IgD-negative memory B cell (primary cell): ENCODE results near the gene C16orf95. TPM values are rescaled to one million over a fixed set of nuclear protein-coding genes. Genes with fewer than 3 reads are reported as not detected.

Source experiments
- H3K27ac Mint-ChIP-seq, 3 donors: one replicate each; pipeline ENCODE4 v1.8.0; 2020 to 2022; ENCODE audit warnings: mild to moderate bottlenecking in 3 of 3, mixed read lengths in 3 of 3, moderate library complexity in 1 of 3
- H3K27me3 Mint-ChIP-seq: one replicate; pipeline ENCODE4 v1.8.0; 2021; ENCODE audit warnings: mixed read lengths
- H3K36me3 Mint-ChIP-seq: one replicate; pipeline ENCODE4 v1.8.0; 2020; ENCODE audit warnings: mild to moderate bottlenecking, mixed read lengths
- H3K4me1 Mint-ChIP-seq, 3 donors: one replicate each; pipeline ENCODE4 v1.8.0; 2020 to 2022; ENCODE audit warnings: mixed read lengths in 3 of 3, mild to moderate bottlenecking in 1 of 3
- H3K4me3 Mint-ChIP-seq, 4 donors: one replicate each; pipeline ENCODE4 v1.8.0; 2020 to 2022; ENCODE audit warnings: mild to moderate bottlenecking in 4 of 4, mixed read lengths in 4 of 4, moderate library complexity in 3 of 4
- H3K9me3 Mint-ChIP-seq, 3 donors: one replicate each; pipeline ENCODE4 v1.8.0; 2020 to 2021; ENCODE audit warnings: mixed read lengths in 3 of 3, mild to moderate bottlenecking in 1 of 3
- polyA plus RNA-seq: library from polyadenylated mRNA; unstranded; fragments of 300-500 nt; fragmentation: Illumina TruSeq; gene quantifications from one replicate; pipeline ENCODE4 v1.2.3, GENCODE V29; 2021

The C16orf95 gene
- polyA plus RNA-seq, 1 donor from 2014 or later = 1.0 TPM

DNA sequence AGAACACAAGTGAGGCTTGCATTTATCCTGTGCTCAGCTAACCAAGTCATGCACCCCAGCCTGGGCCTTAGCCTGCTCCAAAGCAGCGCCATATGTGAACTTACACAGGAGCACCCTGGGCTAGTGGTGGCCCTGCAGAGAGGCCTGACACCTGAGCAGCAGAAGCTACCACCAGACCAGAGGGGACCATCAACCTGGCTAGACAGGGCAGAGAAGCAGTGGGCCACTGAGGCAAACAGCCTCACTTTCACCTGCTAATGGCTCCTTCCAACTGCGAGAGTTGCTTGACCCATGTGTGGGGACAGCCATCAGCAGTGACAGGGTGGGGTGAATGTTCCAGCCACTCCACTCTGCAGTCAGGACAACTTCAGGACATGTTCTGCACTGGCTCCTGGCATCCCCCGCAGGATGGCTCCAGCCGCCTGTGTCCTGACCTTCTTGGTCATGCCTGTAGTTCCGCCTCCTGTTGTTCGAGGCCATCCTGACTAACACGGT is 2.9 kb upstream of the C16orf95 start:
- no peaks in the 10 kb centered on the region for H3K9me3 Mint-ChIP-seq
- H3K4me3 Mint-ChIP-seq = peak overlapping the region in 1 of 4 donors; percentile 52
- no peaks in the 10 kb centered on the region for H3K27me3 Mint-ChIP-seq
- H3K4me1 Mint-ChIP-seq = peaks cover 7 to 11% (median 8%) of the 10 kb centered on the region in 3 donors
- no peaks in the 10 kb centered on the region for H3K36me3 Mint-ChIP-seq
- H3K27ac Mint-ChIP-seq = no peak overlapping the region

- Mint-ChIP-seq H3K27ac (peak overlapping the region in 1 of 3 donors; percentile 97), H3K9me3 (no peaks in the 10 kb centered on the region), H3K27me3 (no peaks in the 10 kb centered on the region), H3K36me3 (no peaks in the 10 kb centered on the region), H3K4me3 (peak overlapping the region in 2 of 4 donors; percentile 96 to 99), H3K4me1 (peaks cover 5 to 8% (median 6%) of the 10 kb centered on the region in 3 donors)
Measured at GRCh38 chr16:87319011-87319410, 1.8 kb upstream of the C16orf95 start.

DNA sequence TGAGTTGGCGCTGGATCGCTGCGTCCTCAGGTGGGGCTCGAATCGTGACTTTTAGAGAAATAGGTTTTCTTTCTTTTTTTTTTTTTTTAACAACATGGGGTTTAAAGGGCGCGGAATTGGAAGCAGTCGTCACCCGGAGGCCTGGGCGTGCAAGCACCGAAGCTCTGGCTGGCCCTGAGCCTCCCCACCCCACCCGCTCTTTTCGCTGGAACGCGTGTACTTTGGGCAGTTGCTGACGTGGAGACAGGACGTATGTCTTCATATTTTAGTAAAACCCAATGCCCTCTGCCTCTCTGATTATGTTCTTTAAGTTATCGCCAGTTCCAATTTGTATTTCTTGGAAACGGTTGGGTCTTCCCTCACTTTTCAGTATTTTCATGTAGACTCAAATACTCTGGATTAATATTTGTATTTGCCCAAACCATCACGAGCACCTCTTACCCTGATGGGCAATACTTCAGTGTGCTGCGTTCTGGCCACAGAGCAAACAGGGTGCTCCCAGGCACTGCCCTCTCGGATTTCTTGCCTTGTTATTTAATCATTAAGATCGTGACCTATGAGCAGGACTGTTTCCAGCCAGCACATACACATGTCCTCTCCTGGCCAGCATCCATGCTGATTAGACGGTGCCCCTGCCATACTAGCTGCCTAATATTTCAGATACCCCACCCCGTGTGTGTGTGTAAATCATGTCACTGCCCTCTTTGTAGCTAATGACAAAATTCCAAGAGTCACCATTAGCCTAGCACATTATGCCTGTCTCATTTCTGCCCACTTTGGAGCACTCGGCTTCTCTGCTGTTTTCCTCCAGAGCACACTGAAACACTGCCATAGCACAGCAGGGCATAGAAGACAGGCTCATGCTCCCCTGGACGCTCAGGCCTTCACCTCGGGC is 805 bp upstream of the C16orf95 start:
- Mint-ChIP-seq H3K27ac (peak overlapping the region; percentile 97 to 98 (median 98)), H3K27me3 (no peaks in the 10 kb centered on the region), H3K36me3 (no peaks in the 10 kb centered on the region), H3K4me3 (peak overlapping the region; percentile 95 to 99 (median 97)), H3K9me3 (no peaks in the 10 kb centered on the region), H3K4me1 (peaks cover 5 to 8% (median 6%) of the 10 kb centered on the region in 3 donors)

DNA sequence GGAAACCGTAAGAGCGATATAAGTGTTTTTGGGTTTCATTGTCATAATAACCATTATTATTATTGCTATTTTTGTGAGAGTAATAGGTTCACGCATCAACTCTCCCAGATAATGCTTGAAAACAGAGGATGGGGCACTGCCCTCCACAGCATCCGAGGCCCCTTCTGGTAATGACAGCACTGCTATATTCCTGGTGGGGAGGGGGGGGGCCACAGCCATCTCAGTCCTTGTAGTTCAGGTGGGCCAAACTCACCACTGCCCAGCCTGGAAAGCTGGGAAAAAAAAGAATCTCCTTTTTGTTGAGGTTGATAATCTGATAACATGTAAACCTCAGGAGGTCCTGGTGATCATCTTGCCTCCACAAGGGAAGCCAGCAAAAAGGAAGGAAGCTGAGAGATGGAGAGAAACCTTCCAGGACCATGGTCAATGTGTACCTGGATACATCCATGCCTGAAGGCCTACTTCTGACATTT is 706 bp downstream of the C16orf95 start:
- Mint-ChIP-seq H3K4me1 (peaks cover 5 to 8% (median 6%) of the 10 kb centered on the region in 3 donors), H3K4me3 (peak overlapping the region; percentile 95 to 99 (median 97)), H3K27me3 (no peaks in the 10 kb centered on the region), H3K36me3 (no peaks in the 10 kb centered on the region), H3K9me3 (no peaks in the 10 kb centered on the region), H3K27ac (peak overlapping the region; percentile 97 to 98 (median 98))

- Mint-ChIP-seq H3K9me3 (no peaks in the 10 kb centered on the region), H3K27ac (no peak overlapping the region), H3K27me3 (no peaks in the 10 kb centered on the region), H3K36me3 (no peaks in the 10 kb centered on the region), H3K4me3 (no peak overlapping the region), H3K4me1 (peaks cover 5 to 8% (median 6%) of the 10 kb centered on the region in 3 donors)
Measured at GRCh38 chr16:87314990-87315420, 2.2 kb downstream of the C16orf95 start.

DNA sequence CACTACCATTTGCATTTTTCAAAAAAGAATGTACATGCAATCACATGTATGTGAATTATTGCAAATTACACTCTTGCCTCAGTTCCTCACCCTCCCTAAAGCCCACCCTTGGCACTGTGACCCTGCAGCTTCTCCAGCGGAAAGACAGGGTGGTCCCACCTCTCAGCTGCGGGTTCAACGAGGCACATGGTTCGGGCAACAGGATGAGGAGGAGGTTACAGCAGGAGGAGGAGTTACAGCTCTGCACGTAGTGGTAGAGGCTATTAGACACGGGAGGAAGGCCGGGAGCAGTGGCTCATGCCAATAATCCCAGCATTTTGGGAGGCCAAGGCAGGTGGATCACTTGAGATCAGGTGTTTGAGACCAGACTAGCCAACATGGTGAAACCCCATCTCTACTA is 5.2 kb downstream of the C16orf95 start:
- no peaks in the 10 kb centered on the region for H3K36me3 Mint-ChIP-seq
- no peaks in the 10 kb centered on the region for H3K27me3 Mint-ChIP-seq
- no peak overlapping the region for H3K4me3 Mint-ChIP-seq
- H3K4me1 Mint-ChIP-seq = peaks cover 0 to 1% (median 0%) of the 10 kb centered on the region in 3 donors
- H3K27ac Mint-ChIP-seq = no peak overlapping the region
- H3K9me3 Mint-ChIP-seq = peaks cover 0 to 5% (median 0%) of the 10 kb centered on the region in 3 donors

GRCh38 chr16:87311387-87311786 is 5.8 kb downstream of the C16orf95 start:
- H3K27ac Mint-ChIP-seq = no peak overlapping the region
- H3K9me3 Mint-ChIP-seq = peaks cover 0 to 5% (median 0%) of the 10 kb centered on the region in 3 donors
- no peaks in the 10 kb centered on the region for H3K27me3 Mint-ChIP-seq
- no peak overlapping the region for H3K4me3 Mint-ChIP-seq
- no peaks in the 10 kb centered on the region for H3K4me1 Mint-ChIP-seq
- H3K36me3 Mint-ChIP-seq = no peaks in the 10 kb centered on the region

DNA sequence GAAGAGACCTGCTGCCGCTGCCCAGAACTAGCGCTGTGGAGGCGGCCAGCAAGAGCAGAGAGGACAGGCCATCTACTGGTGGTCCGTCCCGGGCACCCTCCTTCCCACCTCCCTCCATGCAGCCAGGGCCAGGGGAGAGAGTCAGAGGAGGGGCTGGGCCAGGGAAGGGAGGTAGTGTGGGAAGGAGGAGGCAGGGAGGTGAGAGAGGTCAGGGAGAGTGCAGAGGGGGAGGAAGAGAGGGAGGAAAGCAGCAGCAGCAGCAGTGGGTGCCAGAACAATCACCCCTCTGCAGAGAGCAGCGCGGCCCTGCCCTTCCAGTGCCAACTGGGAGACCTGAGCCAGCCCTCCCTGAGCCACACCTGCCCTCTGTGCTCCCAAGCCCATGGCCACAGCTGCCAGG is 6.6 kb downstream of the C16orf95 start:
- H3K27me3 Mint-ChIP-seq = no peaks in the 10 kb centered on the region
- H3K27ac Mint-ChIP-seq = no peak overlapping the region
- no peaks in the 10 kb centered on the region for H3K36me3 Mint-ChIP-seq
- no peaks in the 10 kb centered on the region for H3K4me1 Mint-ChIP-seq
- no peak overlapping the region for H3K4me3 Mint-ChIP-seq
- H3K9me3 Mint-ChIP-seq = peaks cover 0 to 5% (median 0%) of the 10 kb centered on the region in 3 donors

GRCh38 chr16:87309620-87310525 is 7.3 kb downstream of the C16orf95 start:
- Mint-ChIP-seq H3K27me3 (no peaks in the 10 kb centered on the region), H3K27ac (no peak overlapping the region), H3K36me3 (no peaks in the 10 kb centered on the region), H3K4me1 (no peaks in the 10 kb centered on the region), H3K4me3 (no peak overlapping the region), H3K9me3 (peaks cover 0 to 5% (median 0%) of the 10 kb centered on the region in 3 donors)

DNA sequence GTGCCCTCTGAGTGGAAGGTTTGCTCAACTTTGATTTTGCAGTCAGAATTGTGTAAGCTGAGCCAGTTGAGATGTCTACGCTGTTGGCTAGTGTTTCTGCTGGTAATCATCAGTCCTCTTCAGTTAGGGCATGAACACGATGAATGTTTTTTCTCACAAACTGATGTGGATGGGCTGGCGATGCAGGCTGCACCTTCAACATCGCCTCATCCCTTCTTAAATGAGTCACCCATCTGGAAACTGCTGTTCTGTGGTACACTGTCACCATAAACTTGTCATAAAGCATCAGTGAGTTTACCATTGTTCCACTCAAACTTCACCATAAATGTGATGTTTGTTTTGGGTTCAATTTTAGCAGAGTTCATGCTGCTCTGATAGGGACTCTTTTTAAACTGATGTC is 8.4 kb downstream of the C16orf95 start:
- Mint-ChIP-seq H3K27me3 (no peaks in the 10 kb centered on the region), H3K27ac (no peak overlapping the region)

GRCh38 chr16:87306516-87306915 is 10.7 kb downstream of the C16orf95 start:
- H3K9me3 Mint-ChIP-seq = peaks cover 0 to 5% (median 0%) of the 10 kb centered on the region in 3 donors
- peaks cover 5% of the 10 kb centered on the region for H3K36me3 Mint-ChIP-seq
- no peak overlapping the region for H3K27ac Mint-ChIP-seq
- no peaks in the 10 kb centered on the region for H3K27me3 Mint-ChIP-seq
- no peak overlapping the region for H3K4me3 Mint-ChIP-seq
- no peaks in the 10 kb centered on the region for H3K4me1 Mint-ChIP-seq

More for the DNA sequence above, 8.4 kb downstream of the C16orf95 start:
- H3K9me3 Mint-ChIP-seq = peaks cover 0 to 5% (median 0%) of the 10 kb centered on the region in 3 donors
- no peak overlapping the region for H3K4me3 Mint-ChIP-seq
- no peaks in the 10 kb centered on the region for H3K36me3 Mint-ChIP-seq
- H3K4me1 Mint-ChIP-seq = no peaks in the 10 kb centered on the region

- Mint-ChIP-seq H3K9me3 (peaks cover 0 to 5% (median 0%) of the 10 kb centered on the region in 3 donors), H3K4me3 (no peak overlapping the region), H3K36me3 (peaks cover 5% of the 10 kb centered on the region), H3K27me3 (no peaks in the 10 kb centered on the region), H3K27ac (no peak overlapping the region), H3K4me1 (no peaks in the 10 kb centered on the region)
Measured at GRCh38 chr16:87305505-87306391, 11.4 kb downstream of the C16orf95 start.

- Mint-ChIP-seq H3K4me3 (no peak overlapping the region), H3K27ac (no peak overlapping the region), H3K4me1 (no peaks in the 10 kb centered on the region), H3K36me3 (peaks cover 8% of the 10 kb centered on the region), H3K27me3 (no peaks in the 10 kb centered on the region), H3K9me3 (peaks cover 0 to 5% (median 0%) of the 10 kb centered on the region in 3 donors)
Measured at GRCh38 chr16:87304951-87305350, 12.2 kb downstream of the C16orf95 start.

GRCh38 chr16:87303962-87304521 is 13.2 kb downstream of the C16orf95 start:
- H3K27me3 Mint-ChIP-seq = no peaks in the 10 kb centered on the region
- peaks cover 0 to 5% (median 0%) of the 10 kb centered on the region in 3 donors for H3K9me3 Mint-ChIP-seq
- no peaks in the 10 kb centered on the region for H3K4me1 Mint-ChIP-seq
- no peak overlapping the region for H3K27ac Mint-ChIP-seq
- H3K36me3 Mint-ChIP-seq = peaks cover 8% of the 10 kb centered on the region
- no peak overlapping the region for H3K4me3 Mint-ChIP-seq
